Activated B cell treated with CpG ODN at 0.5 μM for 24 hours (primary cell): ENCODE data around the gene SLC17A1. TPM values are rescaled to one million over a fixed set of nuclear protein-coding genes. Genes with fewer than 3 reads are reported as not detected.

Source experiments
- ATAC-seq: fragments of 200-7000 bp; cut with Tn5 transposase; one replicate; pipeline ENCODE4 v1.10.0; 2021; ENCODE audit warnings: low read depth, mild to moderate bottlenecking, moderate library complexity
- CTCF ChIA-PET: fragments of 350-600 bp; sonication (Branson Sonifier 250); formaldehyde crosslinking; loops from one replicate; lab custom pipeline; 2021; ENCODE audit warnings: antibody characterized with exemption; lab: Charles Lee
- POLR2A ChIA-PET: fragments of 350-600 bp; sonication (Branson Sonifier 250); formaldehyde crosslinking; loops from one replicate; lab custom pipeline; 2021; ENCODE audit warnings: antibody characterized with exemption; lab: Charles Lee
- DNase-seq: peaks from one replicate; pipeline ENCODE4 v3.0.0; 2022
- H3K27ac Mint-ChIP-seq: one replicate; pipeline ENCODE4 v1.8.0; 2020; ENCODE audit warnings: mixed read lengths
- H3K27me3 Mint-ChIP-seq: one replicate; pipeline ENCODE4 v1.8.0; 2021; ENCODE audit warnings: mixed read lengths
- H3K36me3 Mint-ChIP-seq: one replicate; pipeline ENCODE4 v1.8.0; 2021; ENCODE audit warnings: low read depth, mixed read lengths
- H3K4me1 Mint-ChIP-seq: one replicate; pipeline ENCODE4 v1.8.0; 2021; ENCODE audit warnings: mixed read lengths
- H3K4me3 Mint-ChIP-seq: one replicate; pipeline ENCODE4 v1.8.0; 2020; ENCODE audit warnings: mild to moderate bottlenecking, mixed read lengths
- H3K9me3 Mint-ChIP-seq: one replicate; pipeline ENCODE4 v1.8.0; 2020; ENCODE audit warnings: mixed read lengths
- CTCF ChIP-seq: fragments of 200-600 bp; IDR thresholded peaks from one replicate; pipeline ENCODE4 v1.8.0; 2022; ENCODE audit warnings: antibody characterized with exemption, mild to moderate bottlenecking
- intact Hi-C: fragments of 100-400 bp; cut with micrococcal nuclease; formaldehyde crosslinking; loops from one replicate; pipeline ENCODE4 v1.15.1; 2024
- total RNA-seq: library from RNA; stranded (reverse); gene quantifications from 2 replicates; pipeline ENCODE4 v1.2.3, GENCODE V29; 2022

The SLC17A1 gene
- total RNA-seq, 1 donor from 2014 or later: not detected

DNA sequence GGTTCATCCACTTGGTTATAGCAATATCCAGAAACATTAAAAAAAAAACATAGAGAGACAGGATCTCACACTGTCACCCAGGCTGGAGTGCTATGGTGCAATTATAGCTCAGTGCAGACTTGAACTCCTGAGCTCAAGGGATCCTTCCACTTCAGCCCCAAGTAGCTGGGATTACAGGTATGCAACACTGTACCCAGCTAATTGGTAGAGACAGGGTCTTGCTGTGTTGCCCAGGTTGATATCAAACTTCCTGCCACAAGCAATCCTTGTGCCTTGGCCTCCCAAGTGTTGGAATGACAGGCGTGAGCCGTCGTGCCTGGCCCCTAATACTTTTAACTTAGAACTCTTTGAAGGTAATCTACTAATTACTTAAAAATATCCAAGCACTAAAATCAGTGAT is 818 bp upstream of the SLC17A1 start:
- Mint-ChIP-seq H3K4me3 (no peak overlapping the region), H3K36me3 (no peaks in the 10 kb centered on the region), H3K27me3 (peaks cover 14% of the 10 kb centered on the region), H3K27ac (no peak overlapping the region), H3K9me3 (no peaks in the 10 kb centered on the region), H3K4me1 (no peaks in the 10 kb centered on the region)
- TF ChIP-seq CTCF: no peak
- intact Hi-C loops: no loop called here
- no peak for DNase-seq
- CTCF ChIA-PET: no interaction called here
- POLR2A ChIA-PET: no interaction called here
- no peak for ATAC-seq

GRCh38 chr6:25832307-25832662 is 433 bp upstream of the SLC17A1 start:
- DNase-seq: no peak
- Mint-ChIP-seq H3K36me3 (no peaks in the 10 kb centered on the region), H3K9me3 (no peaks in the 10 kb centered on the region), H3K27ac (no peak overlapping the region), H3K4me1 (no peaks in the 10 kb centered on the region), H3K4me3 (no peak overlapping the region), H3K27me3 (peaks cover 14% of the 10 kb centered on the region)
- intact Hi-C loops: no loop called here
- CTCF ChIA-PET: no interaction called here
- TF ChIP-seq CTCF: no peak
- POLR2A ChIA-PET: no interaction called here
- no peak for ATAC-seq

DNA sequence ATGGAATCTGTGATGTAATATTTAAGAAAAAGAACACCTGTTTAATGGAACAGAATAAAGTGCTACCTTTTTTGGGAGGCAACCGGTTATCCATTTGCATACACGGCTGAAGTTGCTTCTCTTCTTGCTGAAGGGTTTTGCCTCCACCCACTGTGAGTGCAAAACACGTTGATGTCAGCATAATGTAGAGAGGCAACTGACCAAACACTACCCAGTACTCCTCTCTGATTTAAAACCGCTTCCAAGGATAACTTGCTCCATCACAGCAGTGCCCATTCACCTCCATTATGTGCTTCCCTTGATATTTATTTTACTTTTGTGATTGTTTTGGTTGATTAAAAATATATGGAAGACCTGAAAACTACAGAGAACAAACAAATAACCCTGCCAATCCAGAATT is 1.4 kb downstream of the SLC17A1 start:
- intact Hi-C loops: no loop called here
- H3K27ac Mint-ChIP-seq: no peak overlapping the region
- POLR2A ChIA-PET: no interaction called here
- no peaks in the 10 kb centered on the region for H3K4me1 Mint-ChIP-seq
- H3K36me3 Mint-ChIP-seq: no peaks in the 10 kb centered on the region
- TF ChIP-seq CTCF: no peak
- peaks cover 8% of the 10 kb centered on the region for H3K9me3 Mint-ChIP-seq
- CTCF ChIA-PET: no interaction called here
- H3K4me3 Mint-ChIP-seq: no peak overlapping the region
- DNase-seq (no peak), ATAC-seq (no peak)
- H3K27me3 Mint-ChIP-seq: peaks cover 22% of the 10 kb centered on the region

DNA sequence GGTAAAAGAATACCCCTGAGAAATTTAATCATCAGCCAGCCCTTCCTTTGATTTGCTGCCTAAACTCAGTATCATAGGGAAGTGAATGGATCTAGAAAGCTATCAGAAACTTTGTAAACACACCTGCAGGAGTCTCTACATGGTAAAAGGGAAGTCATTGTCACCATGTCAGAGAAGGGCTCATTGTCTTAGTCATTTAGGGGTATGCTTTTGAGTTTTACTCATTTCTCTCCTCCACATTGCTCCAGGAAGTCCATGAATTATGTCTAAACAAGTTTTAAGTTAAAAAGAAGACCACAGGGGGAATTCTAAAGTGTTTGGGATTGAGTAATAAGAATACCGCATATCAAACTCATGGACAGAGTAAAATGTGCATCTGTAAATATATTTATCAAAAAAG is 2.5 kb downstream of the SLC17A1 start:
- peaks cover 10% of the 10 kb centered on the region for H3K9me3 Mint-ChIP-seq
- no peak overlapping the region for H3K27ac Mint-ChIP-seq
- no peak for TF ChIP-seq CTCF
- no peak for ATAC-seq
- H3K4me3 Mint-ChIP-seq: no peak overlapping the region
- intact Hi-C loops: no loop called here
- peaks cover 22% of the 10 kb centered on the region for H3K27me3 Mint-ChIP-seq
- ChIA-PET CTCF (no interaction called here), POLR2A (no interaction called here)
- H3K4me1 Mint-ChIP-seq: no peaks in the 10 kb centered on the region
- no peak for DNase-seq
- no peaks in the 10 kb centered on the region for H3K36me3 Mint-ChIP-seq

DNA sequence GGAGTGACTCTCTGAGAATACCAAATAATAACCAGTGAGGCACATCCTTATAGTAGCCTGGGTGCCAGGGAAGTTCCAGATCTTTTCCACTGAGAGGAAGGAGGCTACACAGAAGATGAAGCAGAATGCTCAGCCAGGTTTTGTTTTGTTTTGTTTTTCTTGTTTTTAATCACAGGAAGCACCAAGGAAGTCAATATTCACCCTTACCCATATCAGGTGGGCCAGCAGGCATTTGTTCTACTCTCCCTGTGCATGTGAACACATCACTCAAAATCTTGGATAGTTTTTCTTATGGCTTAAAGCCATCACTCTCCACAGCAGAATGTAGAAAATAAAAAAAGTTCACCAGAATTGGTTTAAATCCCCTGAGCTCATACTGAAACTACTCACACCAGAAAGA is 10.5 kb downstream of the SLC17A1 start:
- Mint-ChIP-seq H3K4me1 (no peaks in the 10 kb centered on the region), H3K27ac (no peak overlapping the region), H3K36me3 (no peaks in the 10 kb centered on the region), H3K9me3 (peaks cover 16% of the 10 kb centered on the region), H3K4me3 (no peak overlapping the region), H3K27me3 (peaks cover 25% of the 10 kb centered on the region)
- no peak for ATAC-seq
- ChIA-PET POLR2A (no interaction called here), CTCF (no interaction called here)
- no peak for TF ChIP-seq CTCF
- DNase-seq: no peak
- intact Hi-C loops: no loop called here
